NCI-H510A treated with DMSO at 0.1 percent for 48 hours (cell line): ENCODE measurements around the gene ARHGEF11.

Experiments used
- DNase-seq: peaks from one replicate; lab custom pipeline; 2025; lab: John Stamatoyannopoulos, UW

The ARHGEF11 gene

DNA sequence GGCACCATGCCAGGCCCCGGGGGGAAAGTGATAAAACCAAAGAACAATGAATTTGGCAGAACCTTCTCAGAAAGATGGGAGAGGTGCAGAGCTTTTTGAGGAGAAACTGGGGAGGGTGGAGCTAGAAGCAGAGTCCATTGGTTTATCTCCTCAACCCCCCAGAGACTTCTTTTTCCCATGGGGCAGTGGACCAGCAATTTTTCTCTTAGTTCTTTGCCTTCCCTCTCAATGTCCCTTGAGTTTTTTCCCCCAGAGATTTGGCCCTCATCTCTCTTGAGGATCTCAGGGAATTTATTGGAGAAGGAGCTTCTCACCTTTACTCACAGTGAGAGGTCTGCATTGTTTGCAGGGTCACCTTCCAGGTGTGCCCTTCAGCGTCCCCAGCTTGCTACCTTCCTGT, 5.3 kb upstream of the ARHGEF11 start:
- no peak for DNase-seq

GRCh38 chr1:157047062-157047410, 1.5 kb upstream of the ARHGEF11 start:
- peak; percentile 8 for DNase-seq

DNA sequence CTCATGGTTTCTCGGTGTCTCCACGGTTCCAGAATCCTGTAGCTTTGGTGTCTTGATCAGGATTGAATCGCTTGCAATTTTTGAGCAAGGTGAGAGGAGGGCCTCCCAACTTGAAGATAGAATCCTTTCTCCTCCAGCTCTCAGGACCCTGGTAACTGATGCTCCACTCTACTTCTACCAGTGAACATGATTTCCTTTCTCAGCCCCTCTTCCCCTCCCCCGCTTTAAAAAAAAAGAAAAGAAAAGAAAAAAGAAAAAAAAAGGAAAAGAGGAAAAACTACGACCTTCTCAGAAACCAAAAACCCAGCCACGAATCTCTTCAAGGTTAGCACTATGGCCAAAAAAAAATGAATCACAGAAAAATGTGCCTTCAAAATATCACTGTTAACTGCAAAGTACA, 1.2 kb downstream of the ARHGEF11 start:
- DNase-seq, result no peak

- no peak for DNase-seq
These were observed 1.9 kb downstream of the ARHGEF11 start for GRCh38 chr1:157043685-157044084.

- DNase-seq, result no peak
These were observed 2.7 kb downstream of the ARHGEF11 start for GRCh38 chr1:157042846-157043245.

DNA sequence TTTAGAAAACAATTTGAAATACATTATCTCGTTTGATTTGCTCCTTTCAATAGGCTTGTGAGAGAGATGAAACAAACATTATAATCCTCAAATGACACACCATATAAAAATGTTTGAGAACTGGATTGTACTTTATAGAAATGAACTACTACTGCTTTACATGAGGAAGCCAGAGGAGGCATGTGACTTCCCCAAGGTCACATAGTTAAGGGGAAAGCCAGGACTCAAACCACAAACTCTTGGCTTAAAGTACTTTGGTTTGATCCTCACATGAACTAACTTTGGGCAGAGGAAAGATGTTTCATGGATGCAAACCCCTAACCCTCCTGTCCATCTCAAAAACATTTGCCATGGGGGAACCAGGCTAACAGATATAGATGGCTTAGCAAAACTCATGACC, 4.7 kb downstream of the ARHGEF11 start:
- no peak for DNase-seq

DNA sequence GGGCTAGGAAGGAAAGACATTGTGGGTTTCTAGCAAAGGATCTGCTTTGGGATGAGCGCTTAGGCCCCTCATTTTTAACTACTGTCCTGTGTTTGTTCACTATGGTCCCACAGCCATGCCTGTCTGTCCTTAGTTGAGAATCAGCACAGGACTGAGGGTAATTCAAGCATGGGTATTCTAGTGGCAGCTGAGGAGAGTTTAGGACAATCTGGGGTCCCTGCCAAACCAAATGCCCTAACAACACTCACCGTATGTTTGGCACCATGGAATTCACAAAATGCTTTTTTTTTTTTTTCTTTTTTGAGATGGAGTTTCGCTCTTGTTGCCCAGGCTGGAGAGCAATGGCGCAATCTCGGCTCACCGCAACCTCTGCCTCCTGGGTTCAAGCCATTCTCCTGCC, 10.4 kb downstream of the ARHGEF11 start:
- no peak for DNase-seq

DNA sequence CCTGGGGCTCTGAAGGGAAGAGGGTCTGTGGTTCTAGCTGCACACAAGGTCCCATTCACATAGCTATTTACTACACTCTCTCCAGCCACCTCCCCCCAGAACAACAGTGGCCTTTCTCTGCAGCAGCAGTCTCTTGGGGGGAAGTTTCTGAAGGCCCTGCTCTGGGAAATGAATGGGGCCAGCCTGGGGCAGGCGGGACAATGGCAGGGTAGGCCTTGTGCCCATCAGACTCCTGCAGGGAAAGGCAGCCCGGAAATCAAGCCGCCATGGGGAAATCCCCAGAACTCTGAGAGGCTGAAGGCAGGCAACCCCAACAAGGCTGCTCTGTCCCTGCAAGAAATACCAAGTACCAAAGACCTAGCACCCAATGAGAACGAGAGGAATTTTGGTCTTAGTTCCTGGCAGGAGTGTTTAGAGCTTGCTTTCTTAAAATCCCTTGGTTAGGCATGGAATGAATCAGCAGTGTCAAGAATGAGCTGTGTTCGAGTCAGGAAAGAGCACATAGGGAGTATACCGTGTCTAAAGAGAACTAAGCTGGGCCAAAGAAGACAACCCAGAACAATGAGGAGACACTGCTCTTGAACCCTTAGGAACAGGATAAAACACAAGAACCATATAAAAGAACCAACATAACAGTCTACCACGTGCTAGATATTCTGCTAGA, 11.3 kb downstream of the ARHGEF11 start:
- no peak for DNase-seq

DNA sequence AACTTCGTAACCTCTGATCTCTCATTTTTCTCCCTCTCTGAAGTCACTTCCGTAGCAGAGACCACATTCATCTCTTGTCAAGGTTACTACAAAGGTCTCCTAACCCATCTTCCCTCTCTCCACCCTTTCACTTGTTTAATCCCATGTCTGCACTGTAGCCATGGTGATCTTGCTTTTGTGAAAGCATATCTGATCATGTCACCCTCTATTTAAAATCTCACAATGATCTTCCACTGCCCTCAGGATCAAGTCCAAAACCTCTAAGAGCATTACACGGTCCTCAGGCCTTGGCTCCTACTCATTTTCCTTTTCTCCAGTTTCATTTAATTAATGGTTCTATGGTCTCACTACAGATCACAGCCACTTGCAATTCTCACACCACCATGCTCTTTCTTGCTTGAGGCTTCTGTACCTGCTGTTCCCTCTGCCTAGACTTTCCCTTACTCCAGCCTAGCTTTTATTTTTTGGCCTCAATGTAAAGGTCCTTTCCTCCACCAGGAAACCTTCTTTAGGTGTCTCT, 12.1 kb downstream of the ARHGEF11 start:
- DNase-seq, result no peak

GRCh38 chr1:157032303-157032702, 13.2 kb downstream of the ARHGEF11 start:
- no peak for DNase-seq

DNA sequence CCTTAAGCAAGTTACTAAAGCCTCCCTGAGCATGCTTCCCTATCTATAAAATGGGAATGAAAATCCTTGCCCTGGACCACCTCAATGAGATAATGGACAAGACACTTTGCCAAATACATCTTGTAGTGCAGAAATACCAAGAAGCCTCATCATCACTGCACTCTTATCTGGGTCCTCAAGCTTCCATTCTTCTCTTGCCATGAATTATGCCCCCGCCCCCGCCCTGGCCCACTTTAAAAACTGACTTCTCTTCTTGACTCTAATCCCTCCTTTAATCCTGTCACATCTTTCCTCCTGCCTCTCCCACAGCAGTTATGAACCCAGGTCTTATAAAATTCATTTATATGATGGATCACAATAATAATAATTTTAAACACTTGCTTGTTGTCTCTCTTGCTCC, 14.8 kb downstream of the ARHGEF11 start:
- DNase-seq, result no peak

DNA sequence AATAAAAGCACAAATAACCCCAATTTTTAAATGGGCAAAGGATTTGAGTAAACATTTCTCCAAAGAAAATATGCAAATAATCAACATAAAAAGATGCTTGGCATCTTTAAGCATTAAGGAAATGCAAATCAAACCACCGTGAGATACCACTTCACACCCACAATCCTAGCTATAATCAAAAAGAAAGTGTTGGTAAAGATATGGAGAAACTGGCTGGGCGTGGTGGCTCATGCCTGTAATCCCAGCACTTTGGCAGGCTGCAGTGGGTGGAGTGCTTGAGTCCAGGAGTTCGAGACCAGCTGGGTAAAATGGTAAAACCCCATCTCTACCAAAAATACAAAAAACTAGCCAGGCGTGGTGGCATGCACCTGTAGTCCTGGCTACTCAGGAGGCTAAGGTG, 16.9 kb downstream of the ARHGEF11 start:
- no peak for DNase-seq

- DNase-seq, result no peak
These were observed 19.7 kb downstream of the ARHGEF11 start for GRCh38 chr1:157025856-157026255.

- no peak for DNase-seq
These were observed 20.2 kb downstream of the ARHGEF11 start for GRCh38 chr1:157025385-157025784.

DNA sequence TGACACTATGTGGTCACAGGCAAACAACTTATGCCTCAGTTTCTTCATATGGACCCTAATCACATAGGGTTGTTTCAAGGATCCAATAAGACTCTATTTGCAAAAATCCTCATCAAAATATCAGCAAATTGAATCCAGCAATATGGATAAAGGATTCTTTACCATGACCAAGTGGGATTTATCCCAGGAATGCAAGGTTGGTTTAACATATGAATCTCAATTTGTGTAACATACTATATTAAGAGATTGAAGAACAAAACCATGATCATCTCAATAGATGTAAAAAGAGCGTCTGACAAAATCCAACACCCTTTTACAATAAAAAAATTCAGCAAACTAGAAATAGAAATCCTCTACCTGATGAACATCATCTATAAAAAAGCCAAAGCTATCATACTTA, 23.9 kb downstream of the ARHGEF11 start:
- DNase-seq, result no peak

GRCh38 chr1:157019457-157019856, 26.1 kb downstream of the ARHGEF11 start:
- no peak for DNase-seq

DNA sequence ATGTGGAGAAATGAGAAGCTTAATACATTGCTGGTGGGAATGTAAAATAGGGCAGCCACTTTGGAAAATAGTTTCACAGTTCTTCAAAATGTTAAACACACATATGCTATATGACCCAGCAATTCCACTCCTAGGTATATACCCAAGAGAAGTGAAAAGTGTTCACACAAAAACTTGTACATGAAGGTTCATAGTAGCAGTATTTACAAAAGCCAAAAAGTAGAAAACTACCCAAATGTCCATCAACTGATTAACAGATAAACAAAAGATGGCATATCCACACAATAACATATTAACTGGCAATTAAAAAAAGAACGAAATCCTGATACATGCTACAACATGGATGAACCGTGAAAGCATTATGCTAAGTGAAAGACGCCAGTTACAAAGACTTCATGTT, 33.7 kb downstream of the ARHGEF11 start:
- DNase-seq, result no peak

- DNase-seq, result no peak
These were observed 37.0 kb downstream of the ARHGEF11 start for GRCh38 chr1:157008502-157008901.

DNA sequence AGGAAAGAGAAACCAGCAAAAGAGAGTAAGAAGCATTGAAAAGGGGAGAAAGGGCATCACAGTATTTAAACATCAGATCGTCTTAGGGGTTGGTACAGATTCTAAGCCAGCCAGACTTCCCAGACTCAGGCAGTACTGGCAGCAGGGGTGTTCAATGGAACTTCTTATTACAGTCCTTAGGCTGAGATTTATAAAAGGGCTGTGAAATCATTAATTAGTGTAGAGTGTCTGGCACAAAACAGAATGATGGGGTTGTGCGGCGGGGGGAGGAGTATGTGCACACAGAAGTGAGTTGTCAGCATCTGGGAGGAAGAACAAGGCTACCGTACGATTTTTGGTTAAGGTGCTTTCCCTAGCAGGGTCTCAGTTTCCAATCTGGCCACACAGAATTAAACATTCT, 38.2 kb downstream of the ARHGEF11 start:
- DNase-seq, result no peak

GRCh38 chr1:157006676-157007075, 38.9 kb downstream of the ARHGEF11 start:
- no peak for DNase-seq

DNA sequence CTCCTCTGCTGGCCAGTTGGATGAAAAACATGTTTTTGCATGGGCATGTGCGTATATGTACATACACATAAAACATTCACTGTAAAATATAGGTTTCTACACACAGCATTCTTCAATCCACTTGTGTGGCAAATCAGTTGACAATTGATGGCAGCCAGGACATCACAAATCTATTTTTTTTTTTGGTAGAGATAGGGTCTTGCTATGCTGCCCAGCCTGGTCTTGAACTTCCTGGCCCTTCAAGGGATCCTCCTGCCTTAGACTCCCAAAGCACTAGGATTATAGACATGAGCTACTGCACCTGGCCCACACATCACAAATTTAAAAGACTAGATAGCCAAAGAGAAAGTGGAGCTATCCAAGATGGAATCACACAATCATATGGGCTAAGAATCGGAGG, 39.6 kb downstream of the ARHGEF11 start:
- no peak for DNase-seq

- no peak for DNase-seq
These were observed 40.7 kb downstream of the ARHGEF11 start for GRCh38 chr1:157004806-157005205.

DNA sequence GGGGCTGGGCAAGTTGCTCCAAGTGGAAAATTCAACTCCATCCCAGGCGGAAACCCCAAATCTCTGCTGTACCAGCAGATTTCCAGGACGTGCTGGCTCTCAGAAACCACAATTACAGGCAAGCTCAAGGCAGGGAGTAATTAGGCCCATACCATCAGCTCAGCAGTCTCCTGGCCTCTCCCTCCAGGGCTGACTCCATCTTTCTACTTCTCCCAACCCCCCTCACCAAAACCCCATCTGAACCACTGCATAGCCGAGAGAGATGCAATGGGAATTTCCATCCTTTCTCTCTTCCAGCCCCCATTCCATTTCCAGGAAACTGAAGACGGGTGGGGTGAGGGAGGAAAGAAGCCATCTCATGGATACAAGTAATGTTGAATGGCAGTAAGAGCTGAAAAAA, 41.2 kb downstream of the ARHGEF11 start:
- DNase-seq, result no peak

DNA sequence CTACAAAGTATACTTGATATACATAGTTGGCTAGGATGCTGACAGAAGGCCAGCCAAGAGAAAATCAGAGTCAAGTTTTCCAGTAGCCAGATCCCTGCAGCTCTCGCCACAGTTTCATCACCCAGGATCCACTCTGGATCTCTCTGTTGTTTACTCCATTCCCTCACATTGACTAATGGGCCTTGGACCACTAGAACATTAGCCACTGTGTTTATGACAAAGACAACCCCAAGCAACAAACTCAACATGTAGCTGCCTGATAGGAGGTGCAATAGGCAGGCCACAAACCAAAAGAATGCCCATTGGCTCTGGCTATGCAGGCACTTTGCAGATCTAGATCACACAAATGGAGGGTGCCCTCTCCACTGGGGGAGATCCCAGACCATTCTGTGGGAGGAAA, 44.2 kb downstream of the ARHGEF11 start:
- no peak for DNase-seq

GRCh38 chr1:157000686-157001085, 44.9 kb downstream of the ARHGEF11 start:
- no peak for DNase-seq
